Transverse colon (tissue), 4 donors: ENCODE results near the gene LENG1. TPM values are rescaled to one million over a fixed set of nuclear protein-coding genes. Genes with fewer than 3 reads are reported as not detected.

Experiments used
- DNase-seq: peaks from one replicate; pipeline ENCODE4 v3.0.0-alpha.2; 2019
- H3K27ac ChIP-seq, 4 donors: fragments of 200-600 bp; sonication (generic); 2 replicates each; pipeline ENCODE4 v1.5.1; 2016 to 2018; ENCODE audit warnings: inconsistent platforms in 4 of 4
- H3K27me3 ChIP-seq: fragments of 200-600 bp; sonication (generic); 2 replicates; pipeline ENCODE4 v1.5.1; 2017; ENCODE audit warnings: inconsistent platforms
- H3K36me3 ChIP-seq, 4 donors: fragments of 200-600 bp; sonication (generic); 2 replicates each; pipeline ENCODE4 v1.5.1; 2017 to 2019; ENCODE audit warnings: inconsistent platforms in 4 of 4
- H3K4me1 ChIP-seq, 4 donors: fragments of 200-600 bp; sonication (generic); 2 replicates each; pipeline ENCODE4 v1.5.1; 2017 to 2020; ENCODE audit warnings: inconsistent platforms in 4 of 4
- H3K4me3 ChIP-seq, 4 donors: fragments of 200-600 bp; sonication (generic); 1 replicate in 1 of 4; 2 replicates in 3 of 4; pipeline versions ENCODE4 v1.5.1 to v1.6.1; 2017 to 2019; ENCODE audit warnings: inconsistent platforms in 4 of 4
- H3K9me3 ChIP-seq, 2 donors: fragments of 200-600 bp; sonication (generic); 2 replicates each; pipeline ENCODE4 v1.5.1; 2017 to 2019; ENCODE audit warnings: inconsistent platforms in 2 of 2
- EP300 ChIP-seq: sonication (generic); formaldehyde crosslinking; IDR thresholded peaks from one replicate; pipeline ENCODE4 v1.6.1; 2017; ENCODE audit warnings: antibody characterized with exemption, low read depth
- POLR2A ChIP-seq: fragments of 450-650 bp; IDR thresholded peaks from one replicate; pipeline ENCODE4 v1.6.1; 2016; ENCODE audit warnings: antibody characterized with exemption, mild to moderate bottlenecking, moderate library complexity
- POLR2AphosphoS5 ChIP-seq, 3 donors: sonication (generic); formaldehyde crosslinking; IDR thresholded peaks; one replicate each; pipeline ENCODE4 v1.6.1; 2016; ENCODE audit warnings: antibody characterized with exemption in 3 of 3
- WGBS, 2 donors: methylation state at CpG; one replicate each; pipeline ENCODE4 v1.1.5; 2018; ENCODE audit warnings: low coverage in 1 of 2; 5-methylcytosine and 5-hydroxymethylcytosine counted together
- in situ Hi-C, 4 donors: fragments of 200-750 bp; cut with MboI; loops; one replicate each; pipeline versions ENCODE4 v1.15.0 to v1.15.1; 2017; ENCODE audit warnings: low sequenced_read_pairs in 3 of 4, low pct_ligation_motif_present in 1 of 4, low pct_unique_long_range_greater_than_20kb in 1 of 4
- intact Hi-C: fragments of 100-400 bp; cut with DNase I; formaldehyde crosslinking; loops from one replicate; pipeline ENCODE4 v1.15.1; 2023; ENCODE audit warnings: low total_unique reads
- total RNA-seq, 4 donors: library from RNA; depleted of rRNA; stranded (reverse); fragments of >200 nt; gene quantifications; one replicate each; pipeline ENCODE4 v1.1.0, GENCODE V29; 2016
- TF ChIP-seq, protein P1 (sequence below), 5 experiments: fragments of 200-600 bp in 3 of 5; fragments of 450-650 bp in 2 of 5; sonication (generic) in 3 of 5; IDR thresholded peaks; 1 replicate in 2 of 5; 2 replicates in 3 of 5; pipeline ENCODE4 v1.5.1; 2016 to 2017; ENCODE audit warnings: antibody characterized with exemption in 5 of 5, inconsistent platforms in 3 of 5, mild to moderate bottlenecking in 2 of 5, moderate library complexity in 1 of 5

Gene LENG1
- total RNA-seq, 4 donors from 2014 or later: 3.4 to 11.1 (median 5.8) TPM

DNA sequence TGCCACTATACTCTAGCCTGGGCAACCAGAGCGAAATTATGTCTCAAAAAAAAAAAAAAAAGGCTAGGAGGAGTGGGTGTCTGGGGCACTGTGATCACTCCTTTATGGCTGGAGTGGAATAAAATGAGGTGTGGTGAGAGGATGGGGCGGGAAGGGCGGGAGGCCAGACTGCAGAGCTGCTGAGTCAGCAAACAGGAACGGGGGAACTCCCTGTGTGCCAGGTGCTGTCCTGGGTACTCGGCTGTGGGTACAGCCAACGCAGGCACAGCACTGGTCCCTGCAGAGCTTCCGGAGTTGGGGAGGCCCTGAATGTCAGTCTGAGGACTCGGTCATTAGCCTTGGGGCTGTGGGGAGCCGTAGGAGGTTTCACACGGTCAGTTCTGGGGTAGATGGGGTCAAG, 38.3 kb downstream of the LENG1 start:
- intact Hi-C loops: loop anchor here (5.0 kb wide), 1 partner anchor 1151 kb away; no protein-coding TSS in a partner anchor
- H3K36me3 ChIP-seq: peaks cover 0 to 57% (median 13%) of the 10 kb centered on the region in 4 donors
- H3K27ac ChIP-seq: no peak overlapping the region
- TF ChIP-seq POLR2AphosphoS5 (IDR thresholded peaks at IDR 0.05) (no peak), POLR2A (no peak), EP300 (no peak)
- TF ChIP-seq, protein P1, sequence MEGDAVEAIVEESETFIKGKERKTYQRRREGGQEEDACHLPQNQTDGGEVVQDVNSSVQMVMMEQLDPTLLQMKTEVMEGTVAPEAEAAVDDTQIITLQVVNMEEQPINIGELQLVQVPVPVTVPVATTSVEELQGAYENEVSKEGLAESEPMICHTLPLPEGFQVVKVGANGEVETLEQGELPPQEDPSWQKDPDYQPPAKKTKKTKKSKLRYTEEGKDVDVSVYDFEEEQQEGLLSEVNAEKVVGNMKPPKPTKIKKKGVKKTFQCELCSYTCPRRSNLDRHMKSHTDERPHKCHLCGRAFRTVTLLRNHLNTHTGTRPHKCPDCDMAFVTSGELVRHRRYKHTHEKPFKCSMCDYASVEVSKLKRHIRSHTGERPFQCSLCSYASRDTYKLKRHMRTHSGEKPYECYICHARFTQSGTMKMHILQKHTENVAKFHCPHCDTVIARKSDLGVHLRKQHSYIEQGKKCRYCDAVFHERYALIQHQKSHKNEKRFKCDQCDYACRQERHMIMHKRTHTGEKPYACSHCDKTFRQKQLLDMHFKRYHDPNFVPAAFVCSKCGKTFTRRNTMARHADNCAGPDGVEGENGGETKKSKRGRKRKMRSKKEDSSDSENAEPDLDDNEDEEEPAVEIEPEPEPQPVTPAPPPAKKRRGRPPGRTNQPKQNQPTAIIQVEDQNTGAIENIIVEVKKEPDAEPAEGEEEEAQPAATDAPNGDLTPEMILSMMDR (IDR thresholded peaks at IDR 0.05): no peak
- no peak overlapping the region for H3K4me3 ChIP-seq
- whole genome bisulfite sequencing, 2 donors: 42 to 61% methylated on average over 2 to 10 of the region's 10 CpGs
- no peaks in the 10 kb centered on the region for H3K27me3 ChIP-seq
- H3K4me1 ChIP-seq: peaks cover 5 to 9% (median 7%) of the 10 kb centered on the region in 4 donors
- in situ Hi-C loops: no loop called here
- DNase-seq: peak; percentile 54
- H3K9me3 ChIP-seq: no peaks in the 10 kb centered on the region

GRCh38 chr19:54115109-54116063, 44.1 kb downstream of the LENG1 start, which contains the start of the genes PRPF31 and TFPT:
TSS of gene PRPF31 (plus strand) at chr19:54115754. CDS start at chr19:54118279, 2,525 bp downstream.
TSS of gene TFPT (minus strand) at chr19:54115657. CDS start at chr19:54115269, 388 bp downstream.
- 0% methylated on average over 24 to 60 of the region's 60 CpGs for WGBS, 2 donors
- Histone ChIP-seq H3K27me3 (no peaks in the 10 kb centered on the region), H3K9me3 (no peaks in the 10 kb centered on the region), H3K4me3 (peak within 1 kb of the TSS; percentile 64 to 99 (median 72)), H3K4me1 (peaks cover 16 to 28% (median 21%) of the 10 kb centered on the region in 4 donors), H3K36me3 (peaks cover 0 to 14% (median 3%) of the 10 kb centered on the region in 4 donors), H3K27ac (peak within 1 kb of the TSS; percentile 85 to 95 (median 94))
- peak; percentile 97 for DNase-seq
- in situ Hi-C loops: no loop called here
- intact Hi-C loops: no loop called here
- no peak for TF ChIP-seq EP300
- peak; percentile 73 for TF ChIP-seq POLR2A
- TF ChIP-seq, protein P1 (IDR thresholded peaks at IDR 0.05): peak in 1 of 5 experiments; percentile 24
- TF ChIP-seq POLR2AphosphoS5 (IDR thresholded peaks at IDR 0.05): peak; percentile 85 to 96 (median 92)

- peak overlapping the region; percentile 85 to 95 (median 94) for H3K27ac ChIP-seq
- TF ChIP-seq EP300 (no peak), POLR2A (no peak), POLR2AphosphoS5 (IDR thresholded peaks at IDR 0.05) (no peak)
- TF ChIP-seq, protein P1 (IDR thresholded peaks at IDR 0.05): no peak
- peaks cover 0 to 12% (median 5%) of the 10 kb centered on the region in 4 donors for H3K36me3 ChIP-seq
- 26 to 27% methylated on average over 18 to 27 of the region's 28 CpGs for WGBS, 2 donors
- no peaks in the 10 kb centered on the region for H3K27me3 ChIP-seq
- H3K4me1 ChIP-seq: peaks cover 16 to 28% (median 21%) of the 10 kb centered on the region in 4 donors
- in situ Hi-C loops (no loop called here), intact Hi-C loops (no loop called here)
- no peaks in the 10 kb centered on the region for H3K9me3 ChIP-seq
- peak overlapping the region; percentile 64 to 99 (median 72) for H3K4me3 ChIP-seq
- peak; percentile 46 for DNase-seq
These were observed 45.0 kb downstream of the LENG1 start for GRCh38 chr19:54114340-54115108.
